Sciatic nerve (tissue), 2 donors: ENCODE results near the gene PRRG3. TPM values are rescaled to one million over a fixed set of nuclear protein-coding genes. Genes with fewer than 3 reads are reported as not detected.
A peak's percentile ranks its signal among the peaks of the same experiment; 100 is the strongest.

Experiments
- ATAC-seq: fragments of 200-7000 bp; cut with Tn5 transposase; one replicate; pipeline ENCODE4 v1.9.1; 2020; ENCODE audit warnings: mild to moderate bottlenecking, moderate library complexity
- DNase-seq: peaks from one replicate; pipeline ENCODE4 v3.0.0-alpha.2; 2020; ENCODE audit warnings: low spot score
- intact Hi-C: fragments of 100-400 bp; cut with DNase I; formaldehyde crosslinking; loops from one replicate; pipeline ENCODE4 v1.14.2; 2022
- total RNA-seq: library from RNA; stranded (reverse); fragmentation: NEBNext Ultra II Directional; extraction: Animal tissue kit (Norgen Biotek cat#: 25700); gene quantifications from one replicate; pipeline ENCODE4 v1.2.1, GENCODE V29; 2021
- donor health status: DM: no; HTN: no; CAD: no.
- donor health status: DM: no; HTN: no; CAD: no.

The PRRG3 gene
- total RNA-seq, 1 donor from 2014 or later, result 64.3 TPM

GRCh38 chrX:151702741-151703340 is 7.6 kb downstream of the PRRG3 start:
- no peak for ATAC-seq
- intact Hi-C loops, result no loop called here
- DNase-seq, result peak; percentile 36

- peak; percentile 85 for DNase-seq
- intact Hi-C loops, result no loop called here
- ATAC-seq, result peak; percentile 73
Measured at GRCh38 chrX:151703487-151703886, 8.2 kb downstream of the PRRG3 start.

GRCh38 chrX:151704041-151704663 is 8.9 kb downstream of the PRRG3 start:
- peak; percentile 58 for ATAC-seq
- intact Hi-C loops, result no loop called here
- DNase-seq, result peak; percentile 49

GRCh38 chrX:151708821-151709220 is 13.6 kb downstream of the PRRG3 start:
- intact Hi-C loops, result no loop called here
- ATAC-seq (no peak), DNase-seq (no peak)

GRCh38 chrX:151710457-151710856 is 15.2 kb downstream of the PRRG3 start:
- no peak for DNase-seq
- ATAC-seq, result no peak
- intact Hi-C loops, result no loop called here

- DNase-seq (no peak), ATAC-seq (no peak)
- intact Hi-C loops, result no loop called here
Measured at GRCh38 chrX:151711154-151711553, 15.9 kb downstream of the PRRG3 start.

- peak; percentile 38 for ATAC-seq
- intact Hi-C loops, result no loop called here
- DNase-seq, result no peak
Measured at GRCh38 chrX:151711787-151712186, 16.5 kb downstream of the PRRG3 start.

GRCh38 chrX:151712253-151712652 is 17.0 kb downstream of the PRRG3 start:
- intact Hi-C loops, result no loop called here
- no peak for DNase-seq

GRCh38 chrX:151713849-151714248 is 18.6 kb downstream of the PRRG3 start:
- intact Hi-C loops, result no loop called here
- no peak for ATAC-seq
- no peak for DNase-seq

More at GRCh38 chrX:151712253-151712652, 17.0 kb downstream of the PRRG3 start:
- no peak for ATAC-seq

- no peak for ATAC-seq
Measured at GRCh38 chrX:151714362-151714761, 19.1 kb downstream of the PRRG3 start.

GRCh38 chrX:151715752-151716151 is 20.5 kb downstream of the PRRG3 start, which contains the start of gene FATE1:
TSS of gene FATE1 (plus strand) at chrX:151716035. CDS start at chrX:151716120, 85 bp downstream.
- intact Hi-C loops, result no loop called here
- no peak for DNase-seq

More at GRCh38 chrX:151714362-151714761, 19.1 kb downstream of the PRRG3 start:
- intact Hi-C loops, result no loop called here
- DNase-seq, result no peak

GRCh38 chrX:151722241-151722846 is 27.1 kb downstream of the PRRG3 start:
- DNase-seq (peak; percentile 63), ATAC-seq (peak; percentile 65)
- intact Hi-C loops, result no loop called here

More at GRCh38 chrX:151715752-151716151, 20.5 kb downstream of the PRRG3 start, which contains the start of gene FATE1:
- no peak for ATAC-seq

GRCh38 chrX:151723156-151723760 is 28.0 kb downstream of the PRRG3 start:
- intact Hi-C loops, result no loop called here
- ATAC-seq, result no peak

GRCh38 chrX:151724563-151725337 is 29.5 kb downstream of the PRRG3 start:
- DNase-seq (peak; percentile 48), ATAC-seq (no peak)
- intact Hi-C loops, result no loop called here

More at GRCh38 chrX:151723156-151723760, 28.0 kb downstream of the PRRG3 start:
- DNase-seq, result peak; percentile 21

- intact Hi-C loops, result no loop called here
- DNase-seq (no peak), ATAC-seq (no peak)
Measured at GRCh38 chrX:151725338-151725614, 30.0 kb downstream of the PRRG3 start.

- ATAC-seq (no peak), DNase-seq (peak; percentile 28)
- intact Hi-C loops, result no loop called here
Measured at GRCh38 chrX:151726751-151727150, 31.5 kb downstream of the PRRG3 start.

GRCh38 chrX:151727346-151727745 is 32.1 kb downstream of the PRRG3 start:
- no peak for ATAC-seq
- intact Hi-C loops, result no loop called here
- peak; percentile 4 for DNase-seq

GRCh38 chrX:151729056-151729725 is 33.9 kb downstream of the PRRG3 start:
- intact Hi-C loops, result no loop called here
- peak; percentile 25 for DNase-seq
- ATAC-seq, result no peak

GRCh38 chrX:151734446-151734845 is 39.2 kb downstream of the PRRG3 start, which contains the start of gene CNGA2:
TSS of gene CNGA2 (plus strand) at chrX:151734746. CDS start at chrX:151738484, 3,738 bp downstream.
- DNase-seq, result no peak
- intact Hi-C loops, result no loop called here

More at GRCh38 chrX:151734446-151734845, 39.2 kb downstream of the PRRG3 start, which contains the start of gene CNGA2:
- ATAC-seq, result no peak
